AG04450 (cell line): Measurements from ENCODE around the gene LIX1L. TPM values are rescaled to one million over a fixed set of nuclear protein-coding genes. Genes with fewer than 3 reads are reported as not detected.

Experiments
- CTCF ChIA-PET: fragments of 300-600, 350-600 bp; formaldehyde crosslinking; extraction: SDS; loops from one replicate; lab custom pipeline; 2022; ENCODE audit warnings: antibody characterized with exemption, inconsistent platforms; lab: Charles Lee
- POLR2A ChIA-PET: fragments of 350-600 bp; formaldehyde crosslinking; extraction: SDS; loops from one replicate; lab custom pipeline; 2021; ENCODE audit warnings: antibody characterized with exemption, inconsistent platforms; lab: Yijun Ruan, JAX
- DNase-seq: peaks from one replicate; pipeline ENCODE4 v3.0.0-alpha.2; 2011; ENCODE audit warnings: low read depth, low spot score
- H3K27ac ChIP-seq: one replicate; pipeline ENCODE4 v1.5.1; 2012; ENCODE audit warnings: low read depth, low read length, control low read depth
- H3K27me3 ChIP-seq: one replicate; pipeline ENCODE4 v1.6.0; 2012; ENCODE audit warnings: low read length; ENCODE audit not compliant: control insufficient read depth, insufficient read depth
- H3K4me3 ChIP-seq: 2 replicates; pipeline ENCODE4 v1.5.1; 2011; ENCODE audit warnings: mild to moderate bottlenecking, low read depth, low read length, control low read depth
- H3K9me3 ChIP-seq: 2 replicates; pipeline ENCODE4 v1.5.1; 2012; ENCODE audit warnings: low read length; ENCODE audit not compliant: control insufficient read depth, insufficient read depth
- CTCF ChIP-seq: IDR thresholded peaks from 2 replicates; pipeline ENCODE4 v1.5.1; 2011; ENCODE audit warnings: low read depth, low read length, control low read depth, inconsistent platforms
- polyA plus RNA-seq: library from polyadenylated mRNA; depleted of rRNA; stranded (reverse); fragments of >200 nt; gene quantifications from 2 replicates; pipeline ENCODE4 v1.2.3, GENCODE V29; 2011

LIX1L gene
- polyA plus RNA-seq, 1 experiment: 47.2 TPM

DNA sequence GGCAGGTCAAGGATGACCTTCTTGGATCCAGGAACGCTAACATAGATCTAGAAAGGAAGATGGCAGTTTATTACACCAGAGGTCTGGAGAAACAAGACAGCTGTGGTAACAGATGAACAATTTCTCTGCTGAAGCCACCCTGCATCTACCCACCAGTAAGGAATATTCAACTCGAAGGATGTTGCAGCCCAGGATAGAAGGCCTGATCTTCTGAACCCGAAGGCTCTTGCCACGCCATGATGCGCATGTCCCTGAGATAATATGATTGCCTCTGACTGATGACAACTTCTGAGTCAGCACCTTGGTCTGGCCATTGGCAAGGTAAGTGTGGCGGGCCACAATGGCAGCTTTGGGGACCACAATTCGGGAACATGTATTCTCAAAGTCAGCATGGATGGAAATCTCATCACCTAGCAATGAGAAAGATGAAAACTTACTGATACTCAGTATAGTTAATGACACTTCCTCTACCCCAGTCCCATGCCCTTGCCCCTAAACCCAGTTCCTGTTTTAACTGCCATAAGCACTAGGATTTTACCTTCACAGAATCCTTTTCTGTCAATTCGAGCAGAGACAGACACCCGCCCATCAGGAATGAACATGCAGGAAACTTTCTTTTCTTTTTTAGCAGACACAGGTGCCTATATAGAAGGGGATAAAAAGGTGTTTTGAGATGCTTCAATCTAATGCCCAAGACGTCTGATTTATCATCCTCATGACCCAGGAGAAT is 36.7 kb upstream of the LIX1L start:
- Histone ChIP-seq H3K27me3 (no peaks in the 10 kb centered on the region), H3K9me3 (no peaks in the 10 kb centered on the region), H3K4me3 (peak overlapping the region; percentile 96), H3K27ac (no peak overlapping the region)
- no peak for TF ChIP-seq CTCF
- POLR2A ChIA-PET: no interaction called here
- DNase-seq: no peak
- CTCF ChIA-PET: interaction anchor here (0.5 to 4.4 kb wide), 6 partner anchors 13 to 85 kb away, joined by 3 to 23 read pairs (median 5); partner anchors contain the start of gene ITGA10

DNA sequence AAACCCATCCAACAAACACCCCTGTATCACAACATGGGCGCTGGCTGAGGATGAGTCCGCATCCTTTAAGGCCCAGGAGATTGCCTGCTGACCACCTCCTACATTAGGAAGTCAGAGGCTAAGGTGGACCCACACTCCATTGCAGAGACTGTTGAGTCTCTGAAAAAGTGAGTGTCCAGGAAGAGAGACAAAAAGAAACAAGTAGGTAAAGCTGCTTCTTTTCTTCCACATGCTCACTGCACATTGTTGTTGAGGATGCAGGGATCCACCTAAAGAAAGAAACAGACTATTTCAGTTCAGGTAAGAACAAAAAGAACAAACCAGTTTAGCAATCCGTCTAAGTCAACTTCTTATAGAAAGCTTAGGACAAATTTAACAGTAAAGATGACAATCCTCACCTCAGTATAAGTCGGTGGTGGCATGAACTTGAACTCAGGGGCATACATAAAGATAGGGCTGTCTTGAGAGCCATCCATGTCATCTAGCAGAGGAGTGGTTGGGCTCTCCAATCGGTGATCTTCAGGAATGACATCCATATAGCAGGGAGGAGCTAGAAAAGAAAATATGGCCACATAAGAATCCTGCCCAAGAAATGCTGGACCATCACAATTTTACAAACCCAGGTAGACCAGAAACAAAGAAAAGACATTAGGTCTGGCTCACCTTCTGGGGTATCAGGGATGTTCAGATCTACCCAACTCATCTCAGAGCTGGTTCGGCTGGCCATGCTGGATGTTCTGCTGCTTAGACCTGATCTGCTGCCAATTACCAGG is 36.0 kb upstream of the LIX1L start:
- no peak for DNase-seq
- Histone ChIP-seq H3K27ac (no peak overlapping the region), H3K27me3 (no peaks in the 10 kb centered on the region), H3K9me3 (no peaks in the 10 kb centered on the region), H3K4me3 (peak overlapping the region; percentile 96)
- no peak for TF ChIP-seq CTCF
- CTCF ChIA-PET: interaction anchor here (0.9 to 4.4 kb wide), 4 partner anchors 14 to 84 kb away, joined by 4 to 23 read pairs (median 10); partner anchors contain the start of gene ITGA10
- POLR2A ChIA-PET: no interaction called here

DNA sequence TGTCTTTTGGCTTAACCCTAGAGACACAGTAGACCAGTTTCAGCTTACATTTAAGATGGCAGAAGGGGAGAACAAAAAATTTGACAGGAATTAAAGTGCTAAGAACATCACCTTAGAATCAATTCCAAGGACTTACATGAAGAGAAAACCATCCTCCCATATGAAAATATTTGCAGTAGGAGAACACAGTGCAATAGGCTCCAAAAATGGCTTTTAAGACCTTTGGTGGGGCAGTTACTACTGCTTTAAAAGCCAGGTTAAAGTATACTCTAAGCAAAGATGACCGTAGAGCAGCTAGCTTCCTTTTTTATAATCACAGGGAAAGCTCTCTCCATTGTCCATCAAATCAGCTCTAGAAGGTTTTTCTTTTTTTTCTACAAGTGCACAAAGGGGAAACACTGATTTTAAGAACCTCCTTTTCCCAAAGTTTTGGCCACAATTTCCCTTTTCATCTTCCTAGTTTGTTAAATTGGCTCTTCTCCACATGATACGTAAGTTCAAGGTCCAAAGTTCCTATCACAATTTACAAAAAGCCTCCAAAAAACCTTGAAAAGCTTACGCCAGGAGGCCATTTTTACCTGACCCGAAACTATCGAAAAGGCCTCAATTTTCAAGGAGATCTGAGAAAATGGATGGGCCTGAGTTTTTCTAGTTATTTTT is 35.3 kb upstream of the LIX1L start:
- Histone ChIP-seq H3K9me3 (no peaks in the 10 kb centered on the region), H3K4me3 (no peak overlapping the region), H3K27ac (no peak overlapping the region), H3K27me3 (no peaks in the 10 kb centered on the region)
- no peak for TF ChIP-seq CTCF
- DNase-seq: no peak
- ChIA-PET CTCF (interaction anchor here (1.3 to 4.4 kb wide), 4 partner anchors 14 to 84 kb away, joined by 4 to 23 read pairs (median 10); partner anchors contain the start of gene ITGA10), POLR2A (no interaction called here)

DNA sequence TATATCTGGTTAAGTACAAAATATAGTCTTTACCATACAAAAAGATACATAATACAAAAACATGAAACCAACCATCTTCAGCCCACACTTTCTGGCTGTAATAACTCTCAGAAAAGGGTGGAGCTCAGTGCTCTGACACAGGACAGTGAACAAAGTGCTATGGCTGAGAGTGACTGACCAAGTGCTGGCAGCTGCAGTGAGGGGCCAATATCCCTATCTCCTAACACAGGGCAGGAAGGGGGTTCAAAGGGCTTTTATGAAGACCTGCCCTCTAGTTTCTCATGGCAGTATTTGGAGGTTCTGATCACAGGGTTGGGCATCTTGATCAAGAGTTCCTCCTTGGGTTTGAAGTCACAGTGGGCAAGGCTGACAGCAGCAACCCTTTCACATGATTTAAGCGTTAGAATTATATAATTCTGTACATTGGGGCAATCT is 34.7 kb upstream of the LIX1L start:
- Histone ChIP-seq H3K27ac (no peak overlapping the region), H3K27me3 (no peaks in the 10 kb centered on the region), H3K4me3 (no peak overlapping the region; the same call in 1 of the 2 replicates), H3K9me3 (no peaks in the 10 kb centered on the region)
- TF ChIP-seq CTCF: no peak
- POLR2A ChIA-PET: no interaction called here
- CTCF ChIA-PET: interaction anchor here (1.3 to 4.4 kb wide), 4 partner anchors 14 to 83 kb away, joined by 4 to 23 read pairs (median 10); partner anchors contain the start of gene ITGA10
- no peak for DNase-seq
